NCI-H146 (cell line): Measurements from ENCODE around the gene PKD1.
"Not testable (repeated sequence)": the region's sequence is repeated elsewhere in the genome, so short reads cannot be mapped to it uniquely, and the experiment has no call there.

Source experiments
- DNase-seq: peaks from one replicate; lab custom pipeline; 2025; lab: John Stamatoyannopoulos, UW

PKD1 gene

DNA sequence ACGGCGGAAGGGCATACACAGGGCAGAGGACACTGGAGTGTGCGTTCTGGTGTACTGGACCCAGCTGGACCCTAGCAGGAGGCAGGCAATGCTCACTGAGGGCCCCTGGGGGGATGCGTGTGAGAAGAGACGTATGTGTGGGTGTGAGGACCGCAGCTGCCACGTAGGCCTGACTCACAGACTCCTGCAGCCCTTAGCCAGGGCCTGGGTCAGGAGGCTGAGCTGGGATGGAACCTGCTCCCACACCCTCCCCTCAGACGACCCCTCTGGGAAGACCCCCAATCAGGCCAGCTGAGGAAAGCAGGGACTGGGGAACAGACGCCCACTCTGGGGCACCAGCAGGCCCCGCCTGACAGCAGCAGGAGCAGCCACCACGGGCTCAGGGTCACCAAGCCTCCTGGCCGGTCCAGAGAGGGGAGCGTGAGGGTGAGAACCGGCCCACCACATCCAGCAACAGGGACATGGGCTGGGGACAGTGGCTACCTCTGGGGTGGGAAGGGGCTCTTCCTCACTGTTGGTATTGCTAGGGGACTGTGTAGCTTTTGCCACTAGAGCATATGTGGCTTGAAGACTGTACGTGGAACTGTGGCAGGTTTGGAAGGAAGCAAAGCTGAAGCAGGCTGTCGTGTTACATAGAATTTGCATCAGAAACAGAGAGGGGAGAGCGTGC is 28.4 kb downstream of the PKD1 start:
- DNase-seq, result not testable (repeated sequence)

DNA sequence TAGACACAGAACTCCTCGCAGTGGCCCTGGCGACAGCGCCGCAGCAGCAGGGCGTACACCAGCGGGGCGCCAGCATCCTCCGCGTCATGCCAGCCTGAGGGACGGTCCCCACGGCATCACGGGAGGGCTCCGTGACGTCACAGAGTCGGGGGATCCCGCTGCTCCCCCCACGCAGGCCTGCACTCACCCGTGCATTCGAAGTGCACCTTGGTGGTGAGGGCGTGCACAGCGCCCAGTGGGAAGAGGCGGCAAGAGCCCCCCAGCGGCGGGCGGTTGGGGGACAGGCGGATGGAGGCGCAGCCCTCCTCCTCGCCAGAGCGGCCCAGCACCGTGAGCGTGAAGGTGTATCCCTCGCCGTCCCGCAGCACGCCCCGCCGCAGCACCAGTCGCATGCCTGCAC is 29.5 kb downstream of the PKD1 start:
- DNase-seq, result not testable (repeated sequence)

- not testable (repeated sequence) for DNase-seq
These were observed 29.9 kb downstream of the PKD1 start for GRCh38 chr16:2105769-2106168.

DNA sequence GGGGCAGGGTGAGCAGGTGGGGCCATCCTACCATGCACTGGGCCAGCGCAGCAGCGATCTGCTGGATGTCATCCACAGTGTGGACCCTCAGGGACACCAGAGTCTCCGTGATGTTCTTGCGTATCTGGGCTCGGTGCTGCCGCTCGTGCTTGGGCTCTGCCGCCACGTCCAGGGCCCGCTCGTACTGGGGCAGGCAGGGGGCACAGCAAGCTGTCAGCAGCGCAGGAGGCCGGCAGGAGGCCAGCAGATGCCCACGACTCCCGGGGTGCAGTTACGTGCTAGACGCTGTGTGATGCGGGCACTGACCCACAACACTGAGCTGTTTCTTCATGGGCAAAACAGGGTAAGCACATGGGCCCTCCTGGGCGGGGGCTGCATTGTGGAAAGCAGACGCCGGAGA is 30.4 kb downstream of the PKD1 start:
- not testable (repeated sequence) for DNase-seq

DNA sequence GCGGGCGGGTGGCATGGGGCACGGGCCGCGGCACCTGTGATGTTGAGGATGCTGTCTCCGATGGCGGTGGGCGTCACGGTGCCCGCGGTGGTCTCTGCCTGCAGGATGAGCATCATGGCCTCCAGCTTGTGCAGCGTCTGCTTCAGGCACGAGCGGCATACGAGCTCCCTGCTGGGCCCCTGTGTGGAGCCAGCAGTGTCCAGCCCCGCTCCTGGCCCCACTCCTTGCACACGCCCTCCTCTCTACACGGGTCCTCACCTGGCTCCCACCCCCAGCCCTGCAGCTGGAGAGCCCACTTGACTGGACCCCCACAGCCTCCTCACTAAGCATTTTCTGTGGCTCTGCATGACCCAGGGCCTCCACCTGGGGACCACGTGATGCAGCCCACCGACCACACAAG is 31.2 kb downstream of the PKD1 start:
- DNase-seq, result not testable (repeated sequence)

GRCh38 chr16:2102471-2102870 is 33.2 kb downstream of the PKD1 start:
- no peak for DNase-seq

DNA sequence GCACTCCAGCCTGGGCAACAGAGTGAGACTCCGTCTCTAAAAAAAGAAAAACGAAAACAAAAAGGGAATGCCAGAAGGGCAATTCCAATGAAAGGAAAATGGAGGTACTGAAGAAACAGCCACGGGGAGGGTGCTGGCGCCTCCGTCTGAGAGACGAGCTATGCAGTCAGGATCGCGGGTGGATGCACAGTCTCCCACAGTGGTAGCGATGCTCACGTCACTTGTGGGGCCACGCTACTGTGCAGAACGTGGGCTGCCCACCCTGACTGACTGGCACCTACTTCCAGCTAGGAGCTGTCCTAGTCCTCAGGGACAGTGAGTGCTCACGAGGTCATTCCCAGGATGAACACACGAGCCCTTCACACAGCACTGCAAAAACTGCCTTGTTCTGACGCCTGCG is 34.1 kb downstream of the PKD1 start:
- DNase-seq, result not testable (repeated sequence)

DNA sequence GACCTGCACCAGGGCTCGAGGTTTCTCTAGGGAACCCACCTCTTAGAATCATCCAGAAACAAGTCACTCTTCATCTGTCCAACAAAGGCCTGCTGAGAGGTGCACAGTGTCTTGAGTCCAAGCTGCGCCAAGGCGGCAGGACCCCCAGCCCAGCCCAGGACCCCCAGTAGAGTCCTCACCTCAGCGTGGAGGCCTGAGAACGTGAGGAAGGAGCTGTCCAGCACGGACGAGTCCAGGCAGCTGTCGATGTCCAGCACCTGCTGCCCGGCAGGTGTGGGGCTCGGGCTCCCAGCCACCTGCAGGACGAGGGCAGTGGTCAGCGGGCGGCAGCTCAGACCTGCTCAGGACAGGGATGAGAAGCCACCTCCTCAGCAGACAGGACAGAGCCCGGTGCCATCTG is 38.0 kb downstream of the PKD1 start:
- not testable (repeated sequence) for DNase-seq

- no peak for DNase-seq
These were observed 38.7 kb downstream of the PKD1 start for GRCh38 chr16:2096853-2097595.

DNA sequence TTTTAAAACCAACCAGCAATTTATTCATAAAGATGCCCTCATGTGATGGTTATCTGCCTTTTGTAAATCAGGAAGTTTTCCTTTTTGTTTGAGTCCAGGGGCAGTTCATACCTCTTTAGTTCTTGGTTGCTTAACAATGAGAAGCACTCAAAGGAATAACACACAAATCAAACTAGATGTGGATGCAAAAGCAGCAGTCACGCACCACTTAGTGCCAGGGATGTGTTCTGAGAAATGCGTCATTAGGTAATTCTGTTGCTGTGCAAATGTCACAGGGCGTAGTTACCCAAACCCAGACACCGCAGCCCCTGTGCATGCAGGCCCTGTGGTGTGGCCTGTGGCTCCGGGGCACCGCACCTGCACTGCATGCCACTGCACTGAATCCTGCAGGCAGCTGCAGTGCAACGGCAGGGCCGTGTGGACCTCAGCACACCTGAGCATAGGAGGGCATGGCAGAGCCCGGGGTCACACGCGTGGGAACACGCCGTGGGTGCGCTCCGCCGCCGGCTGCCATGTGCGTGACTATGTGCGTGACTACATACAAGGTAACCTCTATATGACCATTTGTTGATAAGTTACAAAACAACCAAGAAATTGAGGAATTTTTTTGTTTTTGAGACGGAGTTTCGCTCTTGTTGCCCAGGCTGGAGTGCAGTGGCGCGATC is 39.6 kb downstream of the PKD1 start:
- no peak for DNase-seq

DNA sequence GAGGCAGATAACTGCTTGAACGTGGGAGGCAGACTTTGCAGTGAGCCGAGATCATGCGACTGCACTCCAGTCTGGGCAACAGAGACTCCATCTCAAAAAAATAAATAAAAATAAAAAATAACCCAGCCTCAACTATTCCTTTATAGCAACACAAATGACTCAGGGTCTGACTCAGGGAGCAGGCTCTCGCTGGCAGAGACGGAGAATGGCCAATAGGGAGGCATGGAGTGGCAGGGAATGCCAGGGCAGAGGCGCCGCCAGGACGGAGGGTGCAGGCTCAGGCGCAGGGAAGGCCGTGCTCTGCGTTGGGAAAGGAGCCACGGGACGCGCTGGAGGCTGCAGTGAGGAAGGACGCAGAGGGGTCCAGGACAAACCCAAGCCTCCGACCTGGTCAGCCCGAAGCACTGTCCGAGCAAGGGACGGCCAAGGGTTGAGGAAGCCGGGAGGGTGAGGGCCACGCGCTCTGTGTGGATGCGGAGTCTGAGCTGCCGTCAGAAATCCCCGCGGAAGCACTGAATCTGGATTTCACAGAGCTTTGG is 40.3 kb downstream of the PKD1 start:
- DNase-seq, result no peak

GRCh38 chr16:2093793-2094192 is 41.9 kb downstream of the PKD1 start:
- DNase-seq, result no peak

DNA sequence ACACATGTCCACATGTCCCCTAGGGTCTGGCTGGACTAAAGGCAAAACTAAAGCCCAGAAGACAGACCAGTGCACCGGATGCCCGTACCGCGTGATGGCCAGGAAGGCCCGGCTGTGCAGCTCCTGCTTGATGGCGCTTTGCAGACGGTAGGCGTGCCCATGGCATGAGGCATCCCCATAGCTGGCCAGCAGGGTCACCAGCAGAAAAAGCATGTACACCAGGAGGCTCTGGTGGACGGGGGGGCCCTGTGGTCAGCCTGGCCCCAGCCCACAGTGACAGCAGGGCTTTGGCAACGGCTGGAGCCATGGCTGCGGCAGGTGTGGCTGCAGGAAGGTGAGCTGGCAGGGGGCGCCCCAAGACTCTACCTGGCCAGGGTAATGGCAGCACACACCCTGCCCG is 42.8 kb downstream of the PKD1 start:
- DNase-seq, result no peak

DNA sequence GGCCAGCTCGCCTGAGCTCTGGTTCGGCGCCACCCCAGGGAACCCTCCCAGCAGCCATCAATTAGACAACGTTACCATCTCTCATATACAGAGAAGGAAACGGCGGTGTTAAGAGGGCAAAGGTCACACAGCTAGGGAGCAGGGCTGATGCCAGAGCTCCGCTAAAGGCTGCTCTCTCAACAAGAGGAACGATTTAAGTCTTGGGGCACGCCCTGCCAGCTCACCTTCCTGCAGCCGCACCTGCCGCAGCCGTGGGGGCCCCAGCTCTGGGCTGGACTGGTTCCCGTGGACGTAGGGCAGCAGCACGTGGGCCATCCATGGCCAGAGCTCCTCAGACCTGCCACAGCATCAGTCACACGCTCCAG is 43.5 kb downstream of the PKD1 start:
- no peak for DNase-seq

- no peak for DNase-seq
These were observed 44.0 kb downstream of the PKD1 start for GRCh38 chr16:2091547-2092255.

DNA sequence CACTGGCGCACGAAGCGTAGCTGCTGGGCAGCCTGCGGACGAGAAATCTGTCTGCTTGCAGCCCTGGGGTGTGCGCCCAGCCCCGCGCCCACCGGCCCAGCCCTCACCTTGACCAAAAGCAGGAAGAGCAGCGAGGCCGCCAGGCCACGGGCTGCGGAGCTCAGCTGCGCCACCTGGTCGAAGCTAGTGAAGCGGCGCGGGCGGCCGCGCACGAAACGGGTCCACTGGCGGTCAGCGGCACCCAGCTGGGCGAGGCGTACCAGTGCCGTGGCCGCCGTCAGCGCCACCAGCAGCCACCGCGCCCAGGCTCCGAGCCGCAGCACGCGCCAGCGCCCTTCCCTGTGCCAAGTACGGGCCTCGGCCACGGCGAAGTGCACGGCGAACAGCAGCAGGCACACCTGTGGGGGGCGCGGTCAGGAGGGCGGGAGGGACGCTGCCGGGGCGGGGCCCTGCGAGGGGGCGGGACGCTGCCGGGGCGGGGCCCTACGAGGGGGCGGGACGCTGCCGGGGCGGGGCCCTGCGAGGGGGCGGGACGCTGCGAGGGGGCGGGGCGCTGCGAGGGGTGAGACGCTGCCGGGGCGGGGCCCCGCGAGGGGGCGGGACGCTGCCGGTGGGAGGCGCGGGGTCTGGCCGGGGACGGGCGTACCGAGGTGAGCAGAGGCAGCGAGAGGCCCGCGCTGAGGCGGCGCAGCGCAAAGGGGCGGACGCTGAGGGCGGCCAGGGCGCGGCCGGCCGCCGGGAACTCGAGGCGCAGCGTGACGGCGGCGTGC is 44.7 kb downstream of the PKD1 start:
- no peak for DNase-seq

- DNase-seq, result no peak
These were observed 45.3 kb downstream of the PKD1 start for GRCh38 chr16:2090481-2090776.

DNA sequence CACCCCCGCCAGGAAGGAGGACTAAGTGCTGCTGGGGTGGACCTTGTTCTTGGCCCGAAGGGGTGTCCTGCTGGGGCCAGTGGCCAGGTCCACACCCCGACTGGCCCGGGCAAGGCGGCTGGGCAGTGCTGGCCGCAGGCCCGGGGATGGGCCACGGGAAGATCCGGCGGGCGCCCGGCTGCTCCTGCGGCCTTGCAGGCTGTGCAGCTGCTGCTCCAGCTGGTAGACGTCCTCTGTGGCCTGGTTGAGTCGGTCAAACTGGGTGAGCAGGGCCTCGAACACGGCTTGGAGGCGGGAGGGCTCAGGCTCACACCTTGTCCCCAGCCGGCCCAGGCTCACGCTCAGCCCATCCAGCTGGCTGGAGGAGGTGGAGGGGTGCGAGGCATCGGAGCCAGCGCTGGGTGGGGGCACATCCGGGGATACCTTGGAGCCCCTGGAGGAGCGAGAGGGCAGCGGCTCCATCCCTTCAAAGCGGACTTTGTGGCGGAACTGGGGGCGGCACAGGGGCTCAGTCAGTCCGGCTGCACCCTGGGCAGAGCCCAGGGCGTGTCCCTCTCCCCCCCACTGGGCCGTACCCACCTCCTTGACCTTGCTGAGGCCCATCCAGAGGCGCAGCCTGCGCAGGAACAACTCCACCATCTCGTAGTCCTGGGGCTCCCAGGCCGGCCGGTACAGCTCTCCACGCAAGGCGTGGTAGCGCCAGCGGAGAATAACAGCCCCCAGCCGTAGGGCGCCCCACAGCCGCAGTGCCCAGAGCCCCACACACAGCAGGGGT is 45.8 kb downstream of the PKD1 start:
- no peak for DNase-seq

GRCh38 chr16:2088759-2089358 is 46.8 kb downstream of the PKD1 start:
- no peak for DNase-seq
